Stomach (tissue), 4 donors: ENCODE data around the gene SRMS.

Experiments
- POLR2A ChIP-seq, 4 donors: fragments of 450-650 bp; IDR thresholded peaks; one replicate each; pipeline ENCODE4 v1.6.1; 2016; ENCODE audit warnings: antibody characterized with exemption in 4 of 4, control low read depth in 2 of 4, mild to moderate bottlenecking in 1 of 4, moderate library complexity in 1 of 4
- TF ChIP-seq, protein P1 (sequence below), 7 experiments: fragments of 450-650 bp in 4 of 7; fragments of 200-600 bp in 3 of 7; sonication (generic) in 3 of 7; IDR thresholded peaks; one replicate each; pipeline ENCODE4 v1.5.1; 2016 to 2019; ENCODE audit warnings: antibody characterized with exemption in 7 of 7, control low read depth in 2 of 7, mild to moderate bottlenecking in 1 of 7

DNA sequence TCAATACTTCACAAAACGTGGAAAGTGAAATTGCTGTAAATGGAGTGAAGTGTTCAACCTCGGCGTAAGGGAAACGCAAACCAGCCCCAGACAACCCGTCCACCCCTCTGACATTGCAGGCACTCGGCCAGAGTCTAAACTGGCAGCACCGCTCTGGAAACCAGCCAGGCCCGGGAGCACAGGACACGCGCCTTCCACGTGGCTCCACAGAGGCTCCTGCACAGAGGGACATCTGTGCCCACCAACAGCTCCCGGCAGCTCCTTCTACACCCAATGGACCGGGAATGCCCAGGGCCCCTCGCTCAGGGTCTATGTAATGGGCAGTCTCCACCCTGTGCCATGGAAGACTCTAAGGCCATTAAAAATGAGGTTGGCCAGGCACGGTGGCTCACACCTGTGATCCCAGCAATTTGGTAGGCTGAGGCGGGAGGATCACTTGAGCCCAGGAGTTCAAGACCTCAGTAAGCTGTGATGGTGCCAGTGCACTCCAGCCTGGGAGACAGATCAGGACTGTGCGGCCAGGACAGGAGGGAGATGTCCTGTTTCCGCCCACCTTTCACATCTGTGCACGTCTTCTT lies 29.9 kb upstream of the SRMS start:
- TF ChIP-seq, protein P1, sequence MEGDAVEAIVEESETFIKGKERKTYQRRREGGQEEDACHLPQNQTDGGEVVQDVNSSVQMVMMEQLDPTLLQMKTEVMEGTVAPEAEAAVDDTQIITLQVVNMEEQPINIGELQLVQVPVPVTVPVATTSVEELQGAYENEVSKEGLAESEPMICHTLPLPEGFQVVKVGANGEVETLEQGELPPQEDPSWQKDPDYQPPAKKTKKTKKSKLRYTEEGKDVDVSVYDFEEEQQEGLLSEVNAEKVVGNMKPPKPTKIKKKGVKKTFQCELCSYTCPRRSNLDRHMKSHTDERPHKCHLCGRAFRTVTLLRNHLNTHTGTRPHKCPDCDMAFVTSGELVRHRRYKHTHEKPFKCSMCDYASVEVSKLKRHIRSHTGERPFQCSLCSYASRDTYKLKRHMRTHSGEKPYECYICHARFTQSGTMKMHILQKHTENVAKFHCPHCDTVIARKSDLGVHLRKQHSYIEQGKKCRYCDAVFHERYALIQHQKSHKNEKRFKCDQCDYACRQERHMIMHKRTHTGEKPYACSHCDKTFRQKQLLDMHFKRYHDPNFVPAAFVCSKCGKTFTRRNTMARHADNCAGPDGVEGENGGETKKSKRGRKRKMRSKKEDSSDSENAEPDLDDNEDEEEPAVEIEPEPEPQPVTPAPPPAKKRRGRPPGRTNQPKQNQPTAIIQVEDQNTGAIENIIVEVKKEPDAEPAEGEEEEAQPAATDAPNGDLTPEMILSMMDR (IDR thresholded peaks at IDR 0.05) = no peak
- TF ChIP-seq POLR2A (IDR thresholded peaks at IDR 0.05) = no peak
